ENCODE measurements around the gene AHDC1. TPM values are rescaled to one million over a fixed set of nuclear protein-coding genes. Genes with fewer than 3 reads are reported as not detected.
A peak's percentile ranks its signal among the peaks of the same experiment; 100 is the strongest.

The AHDC1 gene
- total RNA-seq, 1 experiment from 2014 or later = 18.4 TPM

- DNase-seq (ENCODE audit: unreplicated experiment) = no peak
- no peak overlapping the region for H3K27ac Mint-ChIP-seq (ENCODE audit: low read depth, unreplicated experiment)
- no peaks in the 10 kb centered on the region for H3K27me3 Mint-ChIP-seq (ENCODE audit: insufficient read depth, unreplicated experiment)
- ChIA-PET POLR2A (interaction anchor here (3.0 kb wide), 1 partner anchor 53 kb away, joined by 19 read pairs; no protein-coding TSS in a partner anchor), CTCF (interaction anchor here (0.6 to 8.0 kb wide), 14 partner anchors 9 to 206 kb away, joined by 3 to 160 read pairs (median 6); partner anchors contain the start of gene IFI6)
- H3K36me3 Mint-ChIP-seq (ENCODE audit: insufficient read depth, unreplicated experiment) = no peaks in the 10 kb centered on the region
- H3K9me3 Mint-ChIP-seq (ENCODE audit: unreplicated experiment) = no peaks in the 10 kb centered on the region
- intact Hi-C loops (cut with micrococcal nuclease) = loop anchor here (5.0 kb wide), 1 partner anchor 312 kb away; no protein-coding TSS in a partner anchor
- H3K4me3 Mint-ChIP-seq (ENCODE audit: unreplicated experiment) = no peak overlapping the region
- TF ChIP-seq, protein P1, sequence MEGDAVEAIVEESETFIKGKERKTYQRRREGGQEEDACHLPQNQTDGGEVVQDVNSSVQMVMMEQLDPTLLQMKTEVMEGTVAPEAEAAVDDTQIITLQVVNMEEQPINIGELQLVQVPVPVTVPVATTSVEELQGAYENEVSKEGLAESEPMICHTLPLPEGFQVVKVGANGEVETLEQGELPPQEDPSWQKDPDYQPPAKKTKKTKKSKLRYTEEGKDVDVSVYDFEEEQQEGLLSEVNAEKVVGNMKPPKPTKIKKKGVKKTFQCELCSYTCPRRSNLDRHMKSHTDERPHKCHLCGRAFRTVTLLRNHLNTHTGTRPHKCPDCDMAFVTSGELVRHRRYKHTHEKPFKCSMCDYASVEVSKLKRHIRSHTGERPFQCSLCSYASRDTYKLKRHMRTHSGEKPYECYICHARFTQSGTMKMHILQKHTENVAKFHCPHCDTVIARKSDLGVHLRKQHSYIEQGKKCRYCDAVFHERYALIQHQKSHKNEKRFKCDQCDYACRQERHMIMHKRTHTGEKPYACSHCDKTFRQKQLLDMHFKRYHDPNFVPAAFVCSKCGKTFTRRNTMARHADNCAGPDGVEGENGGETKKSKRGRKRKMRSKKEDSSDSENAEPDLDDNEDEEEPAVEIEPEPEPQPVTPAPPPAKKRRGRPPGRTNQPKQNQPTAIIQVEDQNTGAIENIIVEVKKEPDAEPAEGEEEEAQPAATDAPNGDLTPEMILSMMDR (IDR thresholded peaks at IDR 0.05; ENCODE audit: unreplicated experiment) = no peak
- no TSS peak for BruUV-seq (replicated peaks)
- H3K4me1 Mint-ChIP-seq (ENCODE audit: insufficient read depth, unreplicated experiment) = peaks cover 5% of the 10 kb centered on the region
These were observed 5.2 kb upstream of the AHDC1 start for GRCh38 chr1:27609210-27609555.

- TF ChIP-seq, protein P1 (IDR thresholded peaks at IDR 0.05; ENCODE audit: unreplicated experiment) = no peak
- ChIA-PET POLR2A (interaction anchor here (0.7 to 3.0 kb wide), 4 partner anchors 50 to 299 kb away, joined by 3 to 19 read pairs (median 5); no protein-coding TSS in a partner anchor), CTCF (interaction anchor here (0.5 to 8.0 kb wide), 57 partner anchors 11 to 707 kb away, joined by 3 to 160 read pairs (median 5); partner anchors contain the start of genes FAM76A, GPR3 and IFI6)
- Mint-ChIP-seq H3K9me3 (ENCODE audit: unreplicated experiment) (no peaks in the 10 kb centered on the region), H3K27me3 (ENCODE audit: insufficient read depth, unreplicated experiment) (no peaks in the 10 kb centered on the region), H3K27ac (ENCODE audit: low read depth, unreplicated experiment) (no peak overlapping the region), H3K4me1 (ENCODE audit: insufficient read depth, unreplicated experiment) (peaks cover 5% of the 10 kb centered on the region), H3K36me3 (ENCODE audit: insufficient read depth, unreplicated experiment) (no peaks in the 10 kb centered on the region), H3K4me3 (ENCODE audit: unreplicated experiment) (no peak overlapping the region)
- intact Hi-C loops (cut with micrococcal nuclease) = loop anchor here (2.0 to 5.0 kb wide), 2 partner anchors 215 to 310 kb away; partner anchors contain the start of gene GPR3
- no peak for DNase-seq (ENCODE audit: unreplicated experiment)
- BruUV-seq (replicated peaks) = no TSS peak
These were observed 3.4 kb upstream of the AHDC1 start for GRCh38 chr1:27607239-27607804.

DNA sequence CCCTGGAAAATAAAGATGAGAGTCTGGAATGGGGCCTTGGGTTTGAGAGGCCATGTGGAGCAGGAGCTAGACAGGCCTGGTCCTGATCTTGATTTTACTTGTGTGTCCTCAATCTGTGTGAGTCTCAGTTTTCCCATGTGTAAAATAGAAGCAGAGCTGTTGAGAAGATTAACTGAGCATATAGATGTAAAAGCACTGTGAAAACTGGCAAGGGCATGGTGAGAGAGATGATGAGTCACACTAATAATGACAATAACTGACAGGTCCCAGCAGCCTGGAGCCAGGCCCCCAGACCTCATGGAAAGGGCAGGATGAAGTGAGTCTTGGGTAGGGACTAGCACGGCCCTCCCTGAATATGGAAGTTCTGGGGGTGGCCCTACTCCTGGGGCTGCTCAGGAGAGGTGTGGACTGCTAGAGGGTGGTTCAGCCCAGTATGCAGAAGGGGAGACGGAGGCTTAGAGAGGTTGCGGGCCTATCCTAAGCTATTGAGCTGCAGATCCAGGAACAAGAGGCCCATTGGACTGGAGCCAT is 2.8 kb upstream of the AHDC1 start:
- DNase-seq (ENCODE audit: unreplicated experiment) = peak; percentile 27
- no TSS peak for BruUV-seq (replicated peaks)
- no peaks in the 10 kb centered on the region for H3K9me3 Mint-ChIP-seq (ENCODE audit: unreplicated experiment)
- H3K36me3 Mint-ChIP-seq (ENCODE audit: insufficient read depth, unreplicated experiment) = no peaks in the 10 kb centered on the region
- POLR2A ChIA-PET = interaction anchor here (0.7 to 3.0 kb wide), 5 partner anchors 50 to 352 kb away, joined by 3 to 19 read pairs (median 4); no protein-coding TSS in a partner anchor
- H3K4me3 Mint-ChIP-seq (ENCODE audit: unreplicated experiment) = no peak overlapping the region
- TF ChIP-seq, protein P1 (IDR thresholded peaks at IDR 0.05; ENCODE audit: unreplicated experiment) = no peak
- intact Hi-C loops (cut with micrococcal nuclease) = loop anchor here (1.0 to 5.0 kb wide), 5 partner anchors 49 to 309 kb away; partner anchors contain the start of gene GPR3
- CTCF ChIA-PET = interaction anchor here (0.6 to 8.0 kb wide), 58 partner anchors 11 to 563 kb away, joined by 3 to 160 read pairs (median 4); partner anchors contain the start of genes FAM76A, GPR3 and IFI6
- H3K27me3 Mint-ChIP-seq (ENCODE audit: insufficient read depth, unreplicated experiment) = no peaks in the 10 kb centered on the region
- peaks cover 5% of the 10 kb centered on the region for H3K4me1 Mint-ChIP-seq (ENCODE audit: insufficient read depth, unreplicated experiment)
- H3K27ac Mint-ChIP-seq (ENCODE audit: low read depth, unreplicated experiment) = no peak overlapping the region

All from MCF 10A (cell line).